Ovary (tissue), 3 donors: Measurements from ENCODE around the gene MCOLN3.

Experiments
- CTCF ChIP-seq, 3 donors: fragments of 450-650 bp in 2 of 3; fragments of 200-600 bp in 1 of 3; IDR thresholded peaks; one replicate each; pipeline versions ENCODE4 v1.5.1 to v1.8.0; 2016 to 2022; ENCODE audit warnings: antibody characterized with exemption in 3 of 3, mild to moderate bottlenecking in 1 of 3
- EP300 ChIP-seq: sonication (generic); formaldehyde crosslinking; IDR thresholded peaks from one replicate; pipeline ENCODE4 v1.6.1; 2017; ENCODE audit warnings: antibody characterized with exemption
- POLR2A ChIP-seq: fragments of 450-650 bp; IDR thresholded peaks from one replicate; pipeline ENCODE4 v1.6.1; 2017; ENCODE audit warnings: antibody characterized with exemption, mild to moderate bottlenecking, moderate library complexity
- donor health status: DM: no; HTN: no; CAD: no.

DNA sequence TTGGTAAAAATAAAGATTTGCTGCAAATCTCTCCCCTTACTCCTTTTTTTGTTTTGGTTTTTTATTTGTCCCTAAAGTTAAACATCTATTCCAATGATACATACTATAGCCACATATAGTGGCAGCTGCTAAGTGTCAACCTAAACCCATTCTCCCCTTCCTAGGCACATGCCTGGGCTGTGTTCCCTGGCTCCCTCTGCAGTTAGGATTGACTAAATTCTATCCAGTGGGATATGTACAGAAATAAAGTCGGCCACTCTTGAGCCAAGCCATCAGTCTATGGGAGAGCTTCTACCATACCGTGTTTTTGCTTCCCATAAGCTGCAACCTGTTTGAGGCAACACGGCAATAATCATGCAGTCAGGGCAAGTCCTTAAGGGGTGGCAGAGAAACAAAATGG is 23.6 kb downstream of the MCOLN3 start:
- TF ChIP-seq EP300 (no peak), POLR2A (no peak), CTCF (IDR thresholded peaks at IDR 0.05) (no peak)
